PC-3 (cell line): ENCODE data around the gene C19orf12. TPM values are rescaled to one million over a fixed set of nuclear protein-coding genes. Genes with fewer than 3 reads are reported as not detected.
A peak's percentile ranks its signal among the peaks of the same experiment; 100 is the strongest.

Source experiments
- ATAC-seq: fragments of 200-7000 bp; cut with Tn5 transposase; 2 replicates; pipeline ENCODE4 v1.9.1; 2020; ENCODE audit warnings: mild to moderate bottlenecking, moderate library complexity
- BruUV-seq: library from RNA; stranded (reverse); fragments of 400-500 nt; replicated peaks from 2 replicates; lab custom pipeline; 2021; lab: Mats Ljungman, UMichigan
- CTCF ChIA-PET: fragments of 300-600 bp; sonication (Branson Sonifier 250); formaldehyde crosslinking; loops from one replicate; lab custom pipeline; 2022; ENCODE audit warnings: antibody characterized with exemption; lab: Charles Lee
- POLR2A ChIA-PET: fragments of 300-600 bp; sonication (Branson Sonifier 250); formaldehyde crosslinking; loops from one replicate; lab custom pipeline; 2022; ENCODE audit warnings: antibody characterized with exemption; ENCODE audit not compliant: unreplicated experiment; lab: Charles Lee
- DNase-seq: peaks from one replicate; pipeline ENCODE4 v3.0.0-alpha.2; 2015
- H2AFZ ChIP-seq: fragments of 300-600 bp; sonication (generic); 2 replicates; pipeline ENCODE4 v1.6.0; 2016; ENCODE audit warnings: antibody characterized with exemption, low read length
- H3F3A ChIP-seq: fragments of 300-600 bp; sonication (generic); one replicate; pipeline ENCODE4 v1.6.0; 2017; ENCODE audit warnings: antibody characterized with exemption, low read length, control low read depth, mild to moderate bottlenecking; ENCODE audit not compliant: unreplicated experiment
- H3K27ac ChIP-seq: fragments of 300-600 bp; sonication (generic); 2 replicates; pipeline ENCODE4 v1.5.1; 2016; ENCODE audit warnings: mild to moderate bottlenecking, low read length
- H3K27me3 ChIP-seq: fragments of 300-600 bp; sonication (generic); 2 replicates; pipeline ENCODE4 v1.6.1; 2016; ENCODE audit warnings: low read length, mixed read lengths
- H3K36me3 ChIP-seq: fragments of 300-600 bp; sonication (generic); 2 replicates; pipeline ENCODE4 v1.6.1; 2016; ENCODE audit warnings: low read depth, mixed run types, low read length, mixed read lengths
- H3K4me1 ChIP-seq: fragments of 300-600 bp; sonication (generic); 2 replicates; pipeline ENCODE4 v1.5.1; 2016; ENCODE audit warnings: low read length; ENCODE audit not compliant: insufficient read depth
- H3K4me2 ChIP-seq: fragments of 300-600 bp; sonication (generic); 2 replicates; pipeline ENCODE4 v1.6.0; 2016; ENCODE audit warnings: low read length
- H3K4me3 ChIP-seq: fragments of 300-600 bp; sonication (generic); 2 replicates; pipeline ENCODE4 v1.5.1; 2016; ENCODE audit warnings: mild to moderate bottlenecking, low read length, mixed read lengths
- H3K79me2 ChIP-seq: fragments of 300-600 bp; sonication (generic); 2 replicates; pipeline ENCODE4 v1.6.1; 2017; ENCODE audit warnings: low read length, mixed read lengths
- H3K9ac ChIP-seq: fragments of 300-600 bp; sonication (generic); 2 replicates; pipeline ENCODE4 v1.6.0; 2016; ENCODE audit warnings: mild to moderate bottlenecking, low read length
- H3K9me2 ChIP-seq: fragments of 300-600 bp; sonication (generic); replicated peaks from 2 replicates; pipeline ENCODE4 v1.6.1; 2016; ENCODE audit warnings: mixed run types, low read length, mixed read lengths
- H3K9me3 ChIP-seq: fragments of 300-600 bp; sonication (generic); 2 replicates; pipeline ENCODE4 v1.6.1; 2016; ENCODE audit warnings: low read length, mixed read lengths
- H4K20me1 ChIP-seq: fragments of 300-600 bp; sonication (generic); 2 replicates; pipeline ENCODE4 v1.6.1; 2016; ENCODE audit warnings: low read length, mixed read lengths
- CTCF ChIP-seq: fragments of 300-600 bp; sonication (generic); conservative IDR thresholded peaks from 2 replicates; pipeline ENCODE4 v1.5.1; 2017; ENCODE audit warnings: antibody characterized with exemption, low read depth, mild to moderate bottlenecking, low read length
- EZH2 ChIP-seq: fragments of 300-600 bp; sonication (generic); IDR thresholded peaks from one replicate; pipeline ENCODE4 v1.6.1; 2017; ENCODE audit warnings: antibody characterized with exemption, mild to moderate bottlenecking, low read length; ENCODE audit not compliant: unreplicated experiment
- EZH2phosphoT487 ChIP-seq: fragments of 300-600 bp; sonication (generic); IDR thresholded peaks from 2 replicates; pipeline ENCODE4 v1.6.1; 2018; ENCODE audit warnings: mild to moderate bottlenecking, antibody characterized with exemption, low read length, borderline replicate concordance
- intact Hi-C: fragments of 100-400 bp; cut with micrococcal nuclease; formaldehyde crosslinking; loops from 2 replicates; pipeline ENCODE4 v1.9.0; 2023
- total RNA-seq: library from RNA; depleted of rRNA; stranded (reverse); fragments of >200 nt; gene quantifications from 2 replicates; pipeline ENCODE4 v1.2.3, GENCODE V29; 2014

The C19orf12 gene
- total RNA-seq, 1 experiment from 2014 or later = 11.8 TPM

- BruUV-seq = no TSS peak
- DNase-seq (no peak), ATAC-seq (no peak)
- no peaks in the 10 kb centered on the region for H3K79me2 ChIP-seq
- H3K4me2 ChIP-seq = no peak overlapping the region
- H3K27ac ChIP-seq = no peak overlapping the region
- no peaks in the 10 kb centered on the region for H3K9me2 ChIP-seq
- ChIA-PET CTCF (no interaction called here), POLR2A (no interaction called here)
- intact Hi-C loops = loop anchor here (5.0 kb wide), 1 partner anchor 109 kb away; no protein-coding TSS in a partner anchor
- no peaks in the 10 kb centered on the region for H3K9me3 ChIP-seq
- H2AFZ ChIP-seq = no peak overlapping the region
- no peak overlapping the region for H3K9ac ChIP-seq
- no peak overlapping the region for H3K4me3 ChIP-seq
- no peaks in the 10 kb centered on the region for H3K36me3 ChIP-seq
- TF ChIP-seq EZH2 = no peak
- no peaks in the 10 kb centered on the region for H3F3A ChIP-seq
- no peaks in the 10 kb centered on the region for H3K4me1 ChIP-seq
- H4K20me1 ChIP-seq = no peaks in the 10 kb centered on the region
- no peaks in the 10 kb centered on the region for H3K27me3 ChIP-seq
Measured at GRCh38 chr19:29763196-29763595, 48.1 kb upstream of the C19orf12 start.

- no peak for DNase-seq
- no peak overlapping the region for H3K27ac ChIP-seq
- no peaks in the 10 kb centered on the region for H3K27me3 ChIP-seq
- H3K4me1 ChIP-seq = no peaks in the 10 kb centered on the region
- ATAC-seq = no peak
- CTCF ChIA-PET = no interaction called here
- H3K4me2 ChIP-seq = no peak overlapping the region
- no peaks in the 10 kb centered on the region for H3K79me2 ChIP-seq
- H3K9ac ChIP-seq = no peak overlapping the region
- H3K4me3 ChIP-seq = no peak overlapping the region
- no peaks in the 10 kb centered on the region for H3F3A ChIP-seq
- H4K20me1 ChIP-seq = no peaks in the 10 kb centered on the region
- H3K9me3 ChIP-seq = no peaks in the 10 kb centered on the region
- H2AFZ ChIP-seq = no peak overlapping the region
- POLR2A ChIA-PET = no interaction called here
- BruUV-seq = no TSS peak
- intact Hi-C loops = loop anchor here (5.0 kb wide), 1 partner anchor 111 kb away; no protein-coding TSS in a partner anchor
- TF ChIP-seq EZH2 (no peak), EZH2phosphoT487 (no peak), CTCF (no peak)
- H3K36me3 ChIP-seq = no peaks in the 10 kb centered on the region
- no peaks in the 10 kb centered on the region for H3K9me2 ChIP-seq
Measured at GRCh38 chr19:29761575-29762232, 46.6 kb upstream of the C19orf12 start.

GRCh38 chr19:29760752-29761502 is 45.9 kb upstream of the C19orf12 start:
- H3K9ac ChIP-seq = no peak overlapping the region
- H3K36me3 ChIP-seq = no peaks in the 10 kb centered on the region
- H3K9me3 ChIP-seq = no peaks in the 10 kb centered on the region
- H3F3A ChIP-seq = no peaks in the 10 kb centered on the region
- no TSS peak for BruUV-seq
- no peaks in the 10 kb centered on the region for H3K79me2 ChIP-seq
- DNase-seq = no peak
- H2AFZ ChIP-seq = peak overlapping the region; percentile 83; the same call in 1 of the 2 replicates
- no peaks in the 10 kb centered on the region for H3K27me3 ChIP-seq
- H3K9me2 ChIP-seq = no peaks in the 10 kb centered on the region
- intact Hi-C loops = loop anchor here (5.0 kb wide), 1 partner anchor 111 kb away; no protein-coding TSS in a partner anchor
- no peak for ATAC-seq
- TF ChIP-seq EZH2phosphoT487 = no peak
- no peak for TF ChIP-seq EZH2
- no peak for TF ChIP-seq CTCF
- H3K4me1 ChIP-seq = no peaks in the 10 kb centered on the region
- H3K4me3 ChIP-seq = peak overlapping the region; percentile 49; the same call in 1 of the 2 replicates
- H3K4me2 ChIP-seq = peak overlapping the region; percentile 70; the same call in 1 of the 2 replicates
- ChIA-PET CTCF (no interaction called here), POLR2A (no interaction called here)
- H3K27ac ChIP-seq = no peak overlapping the region
- no peaks in the 10 kb centered on the region for H4K20me1 ChIP-seq
